DMS79 treated with DMSO at 0.1 percent for 48 hours (cell line): Measurements from ENCODE around the gene GPANK1.
"Not testable (repeated sequence)": the region's sequence is repeated elsewhere in the genome, so short reads cannot be mapped to it uniquely, and the experiment has no call there.

Experiments
- DNase-seq: peaks from one replicate; lab custom pipeline; 2025; lab: John Stamatoyannopoulos, UW

The GPANK1 gene

GRCh38 chr6:31664790-31665500 lies at the start of gene GPANK1:
Gene GPANK1 (minus strand): TSS chr6:31664997. CDS start chr6:31664478, 519 bp downstream.
- peak; percentile 95 for DNase-seq

- DNase-seq, result peak; percentile 21
Measured at GRCh38 chr6:31713991-31714684, 49.3 kb upstream of the GPANK1 start.

GRCh38 chr6:31713465-31713864 lies 48.7 kb upstream of the GPANK1 start:
- no peak for DNase-seq

GRCh38 chr6:31712296-31712695 lies 47.5 kb upstream of the GPANK1 start:
- DNase-seq, result no peak

GRCh38 chr6:31711233-31711632 lies 46.4 kb upstream of the GPANK1 start:
- no peak for DNase-seq

GRCh38 chr6:31710523-31711219 lies 45.9 kb upstream of the GPANK1 start:
- no peak for DNase-seq

- not testable (repeated sequence) for DNase-seq
Measured at GRCh38 chr6:31709157-31709556, 44.4 kb upstream of the GPANK1 start.

GRCh38 chr6:31708224-31708623 lies 43.4 kb upstream of the GPANK1 start:
- DNase-seq, result no peak

GRCh38 chr6:31707701-31708100 lies 42.9 kb upstream of the GPANK1 start:
- no peak for DNase-seq

- no peak for DNase-seq
Measured at GRCh38 chr6:31706599-31706998, 41.8 kb upstream of the GPANK1 start, which contains the start of gene LY6G6F. Gene LY6G6F (plus strand): TSS chr6:31706866. CDS start chr6:31706907, 41 bp downstream.

GRCh38 chr6:31705931-31706330 lies 41.1 kb upstream of the GPANK1 start:
- DNase-seq, result no peak

GRCh38 chr6:31702819-31703716 lies 38.3 kb upstream of the GPANK1 start, which contains the start of gene ABHD16A:
Gene ABHD16A (minus strand): TSS chr6:31703324. CDS start chr6:31703281, 43 bp downstream.
- peak; percentile 94 for DNase-seq

GRCh38 chr6:31702405-31702818 lies 37.6 kb upstream of the GPANK1 start:
- DNase-seq, result peak; percentile 36

GRCh38 chr6:31701666-31702404 lies 37.0 kb upstream of the GPANK1 start:
- peak; percentile 66 for DNase-seq

- DNase-seq, result no peak
Measured at GRCh38 chr6:31700740-31701401, 36.1 kb upstream of the GPANK1 start.

GRCh38 chr6:31697555-31697954 lies 32.8 kb upstream of the GPANK1 start:
- no peak for DNase-seq

GRCh38 chr6:31693535-31693934 lies 28.7 kb upstream of the GPANK1 start:
- DNase-seq, result no peak

GRCh38 chr6:31692886-31693285 lies 28.1 kb upstream of the GPANK1 start:
- DNase-seq, result no peak

GRCh38 chr6:31692353-31692752 lies 27.6 kb upstream of the GPANK1 start:
- no peak for DNase-seq

GRCh38 chr6:31691564-31692108 lies 26.8 kb upstream of the GPANK1 start:
- no peak for DNase-seq
